Measurements from ENCODE around the gene DENND2D. TPM values are rescaled to one million over a fixed set of nuclear protein-coding genes. Genes with fewer than 3 reads are reported as not detected.

Gene DENND2D
- total and polyA plus RNA-seq, 10 of the 15 experiments (the other 5 are each of a cell fraction or from before 2014, with no cell fraction given) = 149 to 375 (median 172) TPM

DNA sequence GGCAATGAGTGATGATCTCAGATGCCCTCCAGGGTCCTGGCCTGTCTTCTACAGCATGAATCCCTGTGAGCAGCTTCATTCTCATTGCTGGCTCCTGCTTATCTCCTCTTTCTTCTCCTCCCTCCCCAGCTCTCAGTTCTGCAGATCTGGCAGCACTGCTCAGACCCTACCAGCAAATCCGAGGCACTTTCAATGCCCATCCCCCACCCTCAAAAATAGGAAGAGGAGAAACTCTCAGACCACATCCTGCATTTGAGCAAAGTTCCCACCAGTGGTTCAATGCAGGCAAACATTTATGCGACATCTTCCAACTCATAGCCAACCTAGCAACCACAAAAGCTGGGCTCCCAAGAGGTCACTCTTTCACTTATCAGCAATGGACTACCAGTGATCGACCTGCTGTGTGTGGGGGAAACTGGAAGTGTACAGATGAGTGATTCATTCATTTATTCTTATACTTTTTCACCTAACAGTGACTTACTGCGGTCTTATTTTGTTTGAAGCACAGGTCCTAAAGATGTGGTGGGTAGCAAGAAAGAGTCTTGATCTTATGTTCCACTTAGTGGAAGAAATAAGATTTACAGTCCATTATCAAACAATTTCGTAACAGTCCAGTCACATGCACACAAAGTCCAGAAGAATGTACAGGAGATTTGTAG, 21.3 kb upstream of the DENND2D start (continued):
- TF ChIP-seq PKNOX1 (IDR thresholded peaks at IDR 0.05) (peak; percentile 62; the same call in 1 of the 2 replicates), STAT1 (conservative IDR thresholded peaks at IDR 0.05) (no peak; the same call in 1 of the 2 replicates), NBN (IDR thresholded peaks at IDR 0.05) (peak; percentile 99), ZNF217 (IDR thresholded peaks at IDR 0.05) (no peak), SP1 (IDR thresholded peaks at IDR 0.05; ENCODE audit: low read depth, low read length) (peak; percentile 84), FOXK2 (IDR thresholded peaks at IDR 0.05) (no peak), MEF2A (IDR thresholded peaks at IDR 0.05; ENCODE audit: insufficient read depth, low read depth, low read length) (peak; percentile 95), ETV6 (conservative IDR thresholded peaks at IDR 0.05 in 1 of 2, IDR thresholded peaks at IDR 0.05 in 1 of 2; ENCODE audit: borderline replicate concordance in 1 of 2, low read depth in 1 of 2) (peak in 1 of 2 experiments; percentile 96; a peak in 2 of 4 replicates), POU2F2 (IDR thresholded peaks at IDR 0.05; ENCODE audit: borderline replicate concordance, low read depth, low read length) (peak; percentile 95; the same call in 2 of the 3 replicates), KLF5 (IDR thresholded peaks at IDR 0.05; ENCODE audit: partially characterized antibody) (peak; percentile 46), MEF2B (IDR thresholded peaks at IDR 0.05; ENCODE audit: partially characterized antibody, poor library complexity, severe bottlenecking) (no peak), ZNF592 (IDR thresholded peaks at IDR 0.05) (no peak), YBX1 (IDR thresholded peaks at IDR 0.05) (no peak), BCL3 (IDR thresholded peaks at IDR 0.05; ENCODE audit: borderline replicate concordance, insufficient read depth, low read depth, low read length, poor library complexity, severe bottlenecking) (peak; percentile 100)
- TF ChIP-seq, protein P1, sequence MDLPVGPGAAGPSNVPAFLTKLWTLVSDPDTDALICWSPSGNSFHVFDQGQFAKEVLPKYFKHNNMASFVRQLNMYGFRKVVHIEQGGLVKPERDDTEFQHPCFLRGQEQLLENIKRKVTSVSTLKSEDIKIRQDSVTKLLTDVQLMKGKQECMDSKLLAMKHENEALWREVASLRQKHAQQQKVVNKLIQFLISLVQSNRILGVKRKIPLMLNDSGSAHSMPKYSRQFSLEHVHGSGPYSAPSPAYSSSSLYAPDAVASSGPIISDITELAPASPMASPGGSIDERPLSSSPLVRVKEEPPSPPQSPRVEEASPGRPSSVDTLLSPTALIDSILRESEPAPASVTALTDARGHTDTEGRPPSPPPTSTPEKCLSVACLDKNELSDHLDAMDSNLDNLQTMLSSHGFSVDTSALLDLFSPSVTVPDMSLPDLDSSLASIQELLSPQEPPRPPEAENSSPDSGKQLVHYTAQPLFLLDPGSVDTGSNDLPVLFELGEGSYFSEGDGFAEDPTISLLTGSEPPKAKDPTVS (IDR thresholded peaks at IDR 0.05; ENCODE audit: low read depth, low read length) = no peak
- TF ChIP-seq, protein P2, sequence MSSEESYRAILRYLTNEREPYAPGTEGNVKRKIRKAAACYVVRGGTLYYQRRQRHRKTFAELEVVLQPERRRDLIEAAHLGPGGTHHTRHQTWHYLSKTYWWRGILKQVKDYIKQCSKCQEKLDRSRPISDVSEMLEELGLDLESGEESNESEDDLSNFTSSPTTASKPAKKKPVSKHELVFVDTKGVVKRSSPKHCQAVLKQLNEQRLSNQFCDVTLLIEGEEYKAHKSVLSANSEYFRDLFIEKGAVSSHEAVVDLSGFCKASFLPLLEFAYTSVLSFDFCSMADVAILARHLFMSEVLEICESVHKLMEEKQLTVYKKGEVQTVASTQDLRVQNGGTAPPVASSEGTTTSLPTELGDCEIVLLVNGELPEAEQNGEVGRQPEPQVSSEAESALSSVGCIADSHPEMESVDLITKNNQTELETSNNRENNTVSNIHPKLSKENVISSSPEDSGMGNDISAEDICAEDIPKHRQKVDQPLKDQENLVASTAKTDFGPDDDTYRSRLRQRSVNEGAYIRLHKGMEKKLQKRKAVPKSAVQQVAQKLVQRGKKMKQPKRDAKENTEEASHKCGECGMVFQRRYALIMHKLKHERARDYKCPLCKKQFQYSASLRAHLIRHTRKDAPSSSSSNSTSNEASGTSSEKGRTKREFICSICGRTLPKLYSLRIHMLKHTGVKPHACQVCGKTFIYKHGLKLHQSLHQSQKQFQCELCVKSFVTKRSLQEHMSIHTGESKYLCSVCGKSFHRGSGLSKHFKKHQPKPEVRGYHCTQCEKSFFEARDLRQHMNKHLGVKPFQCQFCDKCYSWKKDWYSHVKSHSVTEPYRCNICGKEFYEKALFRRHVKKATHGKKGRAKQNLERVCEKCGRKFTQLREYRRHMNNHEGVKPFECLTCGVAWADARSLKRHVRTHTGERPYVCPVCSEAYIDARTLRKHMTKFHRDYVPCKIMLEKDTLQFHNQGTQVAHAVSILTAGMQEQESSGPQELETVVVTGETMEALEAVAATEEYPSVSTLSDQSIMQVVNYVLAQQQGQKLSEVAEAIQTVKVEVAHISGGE (CRISPR knock-in tag; IDR thresholded peaks at IDR 0.05) = no peak
